GM18870 (cell line): Measurements from ENCODE around the gene FAR1.
"Not testable (repeated sequence)": the region's sequence is repeated elsewhere in the genome, so short reads cannot be mapped to it uniquely, and the experiment has no call there.

Source experiments
- ATAC-seq: cut with Tn5 transposase; IDR thresholded peaks from one replicate; pipeline ENCODE4 v1.9.1; 2021; ENCODE audit warnings: moderate library complexity; ENCODE audit not compliant: unreplicated experiment

FAR1 gene

GRCh38 chr11:13668102-13668956 is at the start of gene FAR1:
Gene FAR1, plus strand, starts transcription at chr11:13668668. Its CDS starts 26,098 bp downstream, at chr11:13694766.
- peak; percentile 90 for ATAC-seq

GRCh38 chr11:13620063-13620462 is 48.4 kb upstream of the FAR1 start:
- no peak for ATAC-seq

- ATAC-seq, result not testable (repeated sequence)
These were observed 41.6 kb upstream of the FAR1 start for GRCh38 chr11:13626818-13627217.

- ATAC-seq, result not testable (repeated sequence)
These were observed 39.8 kb upstream of the FAR1 start for GRCh38 chr11:13628634-13629033.

GRCh38 chr11:13629779-13630178 is 38.7 kb upstream of the FAR1 start:
- no peak for ATAC-seq

- no peak for ATAC-seq
These were observed 33.2 kb upstream of the FAR1 start for GRCh38 chr11:13635290-13635689.

- ATAC-seq, result no peak
These were observed 32.7 kb upstream of the FAR1 start for GRCh38 chr11:13635804-13636203.

- ATAC-seq, result no peak
These were observed 31.1 kb upstream of the FAR1 start for GRCh38 chr11:13637125-13638069.

- no peak for ATAC-seq
These were observed 30.0 kb upstream of the FAR1 start for GRCh38 chr11:13638422-13638821.

GRCh38 chr11:13644997-13645687 is 23.3 kb upstream of the FAR1 start:
- ATAC-seq, result no peak

- no peak for ATAC-seq
These were observed 21.1 kb upstream of the FAR1 start for GRCh38 chr11:13647391-13647790.

GRCh38 chr11:13649619-13650018 is 18.8 kb upstream of the FAR1 start:
- ATAC-seq, result no peak

GRCh38 chr11:13651515-13651914 is 17.0 kb upstream of the FAR1 start:
- ATAC-seq, result not testable (repeated sequence)

GRCh38 chr11:13661074-13661623 is 7.3 kb upstream of the FAR1 start:
- ATAC-seq, result no peak

GRCh38 chr11:13663631-13664071 is 4.8 kb upstream of the FAR1 start:
- no peak for ATAC-seq

GRCh38 chr11:13664351-13664750 is 4.1 kb upstream of the FAR1 start:
- no peak for ATAC-seq

GRCh38 chr11:13666708-13667107 is 1.8 kb upstream of the FAR1 start:
- ATAC-seq, result no peak

GRCh38 chr11:13667245-13667644 is 1.2 kb upstream of the FAR1 start:
- ATAC-seq, result no peak

GRCh38 chr11:13667795-13668101 is 720 bp upstream of the FAR1 start:
- ATAC-seq, result peak; percentile 10

- peak; percentile 2 for ATAC-seq
These were observed 571 bp downstream of the FAR1 start for GRCh38 chr11:13668957-13669521.
